HepG2 (cell line): ENCODE results near the gene SLC43A1. TPM values are rescaled to one million over a fixed set of nuclear protein-coding genes. Genes with fewer than 3 reads are reported as not detected.

Source experiments
- ATAC-seq: fragments of 200-7000 bp; cut with Tn5 transposase; 3 replicates; pipeline ENCODE4 v1.9.1; 2020; ENCODE audit warnings: mild to moderate bottlenecking, moderate library complexity
- BruUV-seq: library from RNA; stranded (reverse); fragments of 400-500 nt; replicated peaks from 2 replicates; lab custom pipeline; 2021; lab: Mats Ljungman, UMichigan
- CTCF ChIA-PET: fragments of 300-600 bp; formaldehyde crosslinking; extraction: SDS; loops from one replicate; lab custom pipeline; 2021; ENCODE audit warnings: low total read pairs, inconsistent platforms, low intra/inter-chr PET ratio; lab: Yijun Ruan, JAX
- POLR2A ChIA-PET: fragments of 350-600 bp; sonication (Branson Sonifier 250); formaldehyde crosslinking; loops from one replicate; lab custom pipeline; 2020; ENCODE audit warnings: antibody characterized with exemption, inconsistent platforms; lab: Yijun Ruan, JAX
- DNase-seq: peaks from one replicate; pipeline ENCODE4 v3.0.0-alpha.2; 2015; ENCODE audit warnings: low spot score
- FAIRE-seq: peaks from 3 replicates; lab custom pipeline; 2011; peaks lifted over from hg19 to GRCh38; lab: Jason Lieb, UNC
- H2AFZ ChIP-seq: one replicate; pipeline ENCODE4 v1.6.1; 2011; ENCODE audit warnings: low read length, inconsistent platforms
- H3K27ac ChIP-seq: fragments of 300-600 bp; 3 replicates; pipeline ENCODE4 v1.8.0; 2011; ENCODE audit warnings: mixed run types, mild to moderate bottlenecking, mixed read lengths, low read length, inconsistent platforms; ENCODE audit not compliant: insufficient read depth; ENCODE audit errors: extremely low read length
- H3K27me3 ChIP-seq, 2 experiments: fragments of 200-600 bp in 1 of 2; 2 replicates in 1 of 2; 3 replicates in 1 of 2; pipeline versions ENCODE4 v1.6.0 to v1.8.0; 2011; ENCODE audit warnings: low read length in 2 of 2, mild to moderate bottlenecking in 2 of 2, moderate library complexity in 2 of 2, inconsistent platforms in 1 of 2; ENCODE audit not compliant: insufficient read depth in 2 of 2, control insufficient read depth in 1 of 2
- H3K36me3 ChIP-seq, 2 experiments: fragments of 200-600 bp in 1 of 2; replicated peaks in 1 of 2; 2 replicates in 1 of 2; 3 replicates in 1 of 2; pipeline versions ENCODE4 v1.5.1 to v1.8.0; 2011; ENCODE audit warnings: low read length in 2 of 2, inconsistent platforms in 1 of 2; ENCODE audit not compliant: insufficient read depth in 2 of 2, control insufficient read depth in 1 of 2
- H3K4me1 ChIP-seq: 2 replicates; pipeline ENCODE4 v1.5.1; 2012; ENCODE audit warnings: low read length, inconsistent platforms; ENCODE audit not compliant: insufficient read depth
- H3K4me2 ChIP-seq: 2 replicates; pipeline ENCODE4 v1.6.0; 2011; ENCODE audit warnings: low read depth, low read length, inconsistent platforms
- H3K4me3 ChIP-seq, 3 experiments: fragments of 200-600 bp in 1 of 3; sonication (generic), shearing (Covaris generic) in 1 of 3; replicated peaks in 1 of 3; 2 replicates each; pipeline ENCODE4 v1.5.1; 2011 to 2016; ENCODE audit warnings: low read length in 3 of 3, inconsistent platforms in 2 of 3, low read depth in 2 of 3, mild to moderate bottlenecking in 2 of 3, control low read depth in 1 of 3, mixed read lengths in 1 of 3; ENCODE audit not compliant: insufficient read depth in 1 of 3
- H3K79me2 ChIP-seq: one replicate; pipeline ENCODE4 v1.6.1; 2011; ENCODE audit warnings: low read length, inconsistent platforms; ENCODE audit not compliant: insufficient read depth
- H3K9ac ChIP-seq: 2 replicates; pipeline ENCODE4 v1.6.0; 2011; ENCODE audit warnings: mild to moderate bottlenecking, low read depth, low read length, inconsistent platforms; ENCODE audit not compliant: insufficient read depth
- H3K9me3 ChIP-seq: 2 replicates; pipeline ENCODE4 v1.5.1; 2012; ENCODE audit warnings: mild to moderate bottlenecking, low read length
- H4K20me1 ChIP-seq: 2 replicates; pipeline ENCODE4 v1.6.0; 2011; ENCODE audit warnings: inconsistent platforms, mild to moderate bottlenecking, low read length, moderate library complexity; ENCODE audit not compliant: insufficient read depth
- EHMT2 ChIP-seq: fragments of 200-600 bp; sonication (generic); IDR thresholded peaks from 2 replicates; pipeline ENCODE4 v1.7.0; 2017; ENCODE audit warnings: antibody characterized with exemption, low read depth, low read length, borderline replicate concordance
- EP300 ChIP-seq, 3 experiments: sonication (generic) in 1 of 3; formaldehyde crosslinking in 1 of 3; IDR thresholded peaks; 2 replicates each; pipeline versions ENCODE4 v1.5.1 to v1.6.1; 2011 to 2020; ENCODE audit warnings: low read depth in 2 of 3, low read length in 2 of 3, borderline replicate concordance in 1 of 3, improper control_type of control experiment in 1 of 3, mild to moderate bottlenecking in 1 of 3, missing genetic modification reagents in 1 of 3, moderate library complexity in 1 of 3
- ETV5 ChIP-seq: IDR thresholded peaks from 2 replicates; pipeline ENCODE4 v1.6.1; 2018; ENCODE audit warnings: missing biosample characterization, missing genetic modification reagents, inconsistent platforms, borderline replicate concordance
- GATAD2A ChIP-seq: IDR thresholded peaks from 2 replicates; pipeline ENCODE4 v1.6.1; 2016
- HDAC2 ChIP-seq: sonication (generic); formaldehyde crosslinking; IDR thresholded peaks from 2 replicates; pipeline ENCODE4 v1.4.0; 2020; ENCODE audit warnings: missing genetic modification reagents
- MAFF ChIP-seq: IDR thresholded peaks from 2 replicates; pipeline ENCODE4 v1.6.1; 2011; ENCODE audit warnings: low read depth, low read length, improper control_type of control experiment
- MAFK ChIP-seq, 2 experiments: IDR thresholded peaks in 1 of 2; conservative IDR thresholded peaks in 1 of 2; 2 replicates each; pipeline ENCODE4 v1.6.1; 2011; ENCODE audit warnings: improper control_type of control experiment in 2 of 2, low read length in 2 of 2
- MED1 ChIP-seq: sonication (generic); formaldehyde crosslinking; IDR thresholded peaks from 2 replicates; pipeline ENCODE4 v1.4.0; 2020; ENCODE audit warnings: missing genetic modification reagents
- MIXL1 ChIP-seq: IDR thresholded peaks from 2 replicates; pipeline ENCODE4 v1.6.1; 2016
- NAIF1 ChIP-seq: sonication (generic); formaldehyde crosslinking; IDR thresholded peaks from 2 replicates; pipeline ENCODE4 v1.5.0; 2020; ENCODE audit warnings: mild to moderate bottlenecking, missing genetic modification reagents, borderline replicate concordance
- NR2F6 ChIP-seq, 2 experiments: IDR thresholded peaks; 2 replicates each; pipeline ENCODE4 v1.6.1; 2016; ENCODE audit warnings: antibody characterized with exemption in 1 of 2, mild to moderate bottlenecking in 1 of 2
- PAWR ChIP-seq: sonication (generic); formaldehyde crosslinking; IDR thresholded peaks from 2 replicates; pipeline ENCODE4 v1.4.0; 2020; ENCODE audit warnings: missing genetic modification reagents, mild to moderate bottlenecking, borderline replicate concordance
- RFX3 ChIP-seq: IDR thresholded peaks from 2 replicates; pipeline ENCODE4 v1.6.1; 2016; ENCODE audit warnings: missing biosample characterization, missing genetic modification reagents
- RXRB ChIP-seq: IDR thresholded peaks from 2 replicates; pipeline ENCODE4 v1.6.1; 2016; ENCODE audit warnings: borderline replicate concordance, missing genetic modification reagents, missing compliant biosample characterization
- SRY ChIP-seq: sonication (generic); formaldehyde crosslinking; IDR thresholded peaks from 2 replicates; pipeline ENCODE4 v1.8.0; 2022; ENCODE audit warnings: mild to moderate bottlenecking, missing genetic modification reagents
- ZBTB38 ChIP-seq: sonication (generic); formaldehyde crosslinking; IDR thresholded peaks from 2 replicates; pipeline ENCODE4 v1.5.1; 2020; ENCODE audit warnings: mild to moderate bottlenecking, missing genetic modification reagents
- ZNF317 ChIP-seq: sonication (generic); formaldehyde crosslinking; IDR thresholded peaks from 2 replicates; pipeline ENCODE4 v1.5.0; 2020; ENCODE audit warnings: mild to moderate bottlenecking, missing genetic modification reagents
- ZNF333 ChIP-seq: sonication (generic); formaldehyde crosslinking; IDR thresholded peaks from 2 replicates; pipeline ENCODE4 v1.4.0; 2020; ENCODE audit warnings: mild to moderate bottlenecking, missing genetic modification reagents, borderline replicate concordance
- ZNF432 ChIP-seq: sonication (generic); formaldehyde crosslinking; IDR thresholded peaks from 2 replicates; pipeline ENCODE4 v1.5.0; 2020; ENCODE audit warnings: missing genetic modification reagents, mild to moderate bottlenecking, borderline replicate concordance
- ZNF644 ChIP-seq: IDR thresholded peaks from 2 replicates; pipeline ENCODE4 v1.6.1; 2016; ENCODE audit warnings: low read depth
- WGBS: methylation state at CpG from one replicate; pipeline ENCODE4 v1.1.6; 2017; ENCODE audit warnings: low lambda C conversion rate; 5-methylcytosine and 5-hydroxymethylcytosine counted together
- in situ Hi-C: cut with HindIII; loops from 2 replicates; pipeline ENCODE4 v1.10.0; 2017; ENCODE audit warnings: low pct_unique_long_range_greater_than_20kb; ENCODE audit not compliant: extremely low pct_ligation_motif_present
- intact Hi-C: fragments of 100-400 bp; cut with micrococcal nuclease; formaldehyde crosslinking; loops from one replicate; pipeline ENCODE4 v1.10.0; 2022; ENCODE audit not compliant: unreplicated experiment
- polyA plus RNA-seq, 8 experiments: library from polyadenylated mRNA; depleted of rRNA in 3 of 8; stranded (reverse) in 7 of 8; unstranded in 1 of 8; fragments of >200 nt; fragmentation: Illumina TruSeq in 4 of 8; extraction: Trizol in 4 of 8; gene quantifications; 2 replicates each; pipeline versions ENCODE4 v1.2.1 to v1.2.3, GENCODE V29; 2011 to 2016; ENCODE audit warnings: low read depth in 4 of 8, missing spikeins in 1 of 8, mixed read lengths in 1 of 8; ENCODE audit not compliant: insufficient read depth in 1 of 8
- total RNA-seq, 5 experiments: library from RNA; depleted of rRNA; stranded (reverse); fragments of >200 nt; fragmentation: Illumina TruSeq; extraction: Trizol; gene quantifications; 2 replicates each; pipeline ENCODE4 v1.2.3, GENCODE V29; 2016; ENCODE audit warnings: low read depth in 1 of 5
- TF ChIP-seq, protein P1 (sequence below): IDR thresholded peaks from 2 replicates; pipeline ENCODE4 v1.6.1; 2016; ENCODE audit warnings: low read depth, borderline replicate concordance
- TF ChIP-seq, protein P2 (sequence below): sonication (generic); formaldehyde crosslinking; IDR thresholded peaks from 2 replicates; pipeline ENCODE4 v1.8.1; 2023; ENCODE audit warnings: mild to moderate bottlenecking, moderate library complexity, missing genetic modification reagents

The SLC43A1 gene
- total and polyA plus RNA-seq, 2 of the 13 experiments (the other 11 are each of a cell fraction or from before 2014, with no cell fraction given): 72.3 to 87.6 TPM

DNA sequence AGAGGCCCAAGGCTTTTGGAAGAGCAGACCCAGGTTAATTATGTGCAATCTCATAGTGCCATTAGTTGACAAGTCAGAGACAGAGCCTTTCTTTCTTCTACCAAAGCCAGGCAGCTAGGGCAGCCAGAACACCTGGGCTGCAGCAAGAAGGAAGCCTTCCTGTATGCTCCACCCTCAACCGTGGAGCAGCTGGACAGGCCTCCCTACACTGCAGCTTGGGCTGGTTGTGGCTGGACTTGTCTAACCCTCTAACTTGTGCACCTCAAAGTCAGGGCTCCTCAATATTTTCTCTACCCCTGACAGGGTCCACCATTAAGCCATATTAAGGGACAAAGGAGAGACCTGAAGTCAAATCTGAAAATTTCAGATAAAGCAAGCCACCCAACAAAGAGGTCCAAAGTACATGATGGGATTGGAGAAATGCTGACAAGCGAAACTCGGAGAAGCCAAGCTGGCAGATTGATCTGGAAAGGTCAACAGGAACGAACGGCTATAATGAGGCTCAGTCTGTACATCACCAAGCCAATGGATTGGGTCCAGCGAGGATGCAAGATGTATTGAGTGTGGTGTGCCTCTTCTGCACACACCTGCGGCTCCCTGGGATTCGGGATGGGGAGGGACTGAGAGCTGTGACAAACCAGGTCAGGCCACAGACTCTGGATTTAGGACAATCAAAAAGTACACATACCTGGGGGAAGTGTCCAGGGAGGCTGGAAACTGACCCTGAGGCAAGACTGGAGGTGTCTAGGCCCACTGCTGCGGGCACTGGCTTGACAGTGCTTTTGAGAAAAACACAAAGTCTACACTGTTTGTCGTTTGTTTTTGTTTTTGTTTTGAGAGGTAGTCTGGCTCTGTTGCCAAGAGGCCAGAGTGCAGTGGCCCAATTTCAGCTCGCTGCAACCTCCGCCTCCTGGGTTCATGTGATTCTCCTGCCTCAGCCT lies 76.9 kb downstream of the SLC43A1 start:
- Histone ChIP-seq H4K20me1 (no peaks in the 10 kb centered on the region), H3K4me2 (peak overlapping the region; percentile 48), H3K4me3 (no peak overlapping the region), H3K36me3 (no peaks in the 10 kb centered on the region), H2AFZ (no peak overlapping the region), H3K4me1 (peaks cover 69% of the 10 kb centered on the region), H3K27me3 (no peaks in the 10 kb centered on the region), H3K27ac (peak overlapping the region; percentile 45), H3K9me3 (no peaks in the 10 kb centered on the region), H3K79me2 (no peaks in the 10 kb centered on the region), H3K9ac (no peak overlapping the region)
- WGBS: 38% methylated on average over 12 of the region's 12 CpGs
- no TSS peak for BruUV-seq
- DNase-seq (peak; percentile 42), ATAC-seq (no peak), FAIRE-seq (no peak)
- in situ Hi-C loops (no loop called here), intact Hi-C loops (no loop called here)
- POLR2A ChIA-PET: interaction anchor here (1.0 kb wide), 1 partner anchor 19 kb away, joined by 4 read pairs; no protein-coding TSS in a partner anchor
- CTCF ChIA-PET: no interaction called here
- TF ChIP-seq EP300 (IDR thresholded peaks at IDR 0.05; ENCODE audit: low read depth in 2 of 2, low read length in 2 of 2) (peak in 1 of 2 experiments; percentile 14; a peak in 1 of 4 replicates), EP300 (CRISPR knock-in tag; IDR thresholded peaks at IDR 0.05; ENCODE audit: borderline replicate concordance) (no peak), ZNF333 (CRISPR knock-in tag) (no peak), RXRB (CRISPR knock-in tag) (peak; percentile 18; the same call in 1 of the 2 replicates), NR2F6 (IDR thresholded peaks at IDR 0.05) (no peak), NR2F6 (CRISPR knock-in tag; IDR thresholded peaks at IDR 0.05) (peak; percentile 32; the same call in 1 of the 2 replicates), MAFK (conservative IDR thresholded peaks at IDR 0.05 in 1 of 2, IDR thresholded peaks at IDR 0.05 in 1 of 2; ENCODE audit: low read length in 2 of 2) (peak; percentile 91 to 92), ZNF317 (CRISPR knock-in tag) (0 out of 2 replicates have a peak, but pooled peaks have one; percentile 23), NAIF1 (CRISPR knock-in tag) (no peak), MIXL1 (CRISPR knock-in tag) (peak; percentile 59), RFX3 (CRISPR knock-in tag) (no peak), HDAC2 (peak; percentile 13; the same call in 1 of the 2 replicates), GATAD2A (peak; percentile 56; the same call in 1 of the 2 replicates), ZNF644 (peak; percentile 77; the same call in 1 of the 2 replicates), MED1 (CRISPR knock-in tag) (0 out of 2 replicates have a peak, but pooled peaks have one; percentile 20), PAWR (no peak), ETV5 (CRISPR knock-in tag) (peak; percentile 8; the same call in 1 of the 2 replicates), MAFF (peak; percentile 88), ZBTB38 (CRISPR knock-in tag) (0 out of 2 replicates have a peak, but pooled peaks have one; percentile 22), EHMT2 (peak; percentile 60; the same call in 1 of the 2 replicates), ZNF432 (CRISPR knock-in tag) (no peak), SRY (no peak)
- TF ChIP-seq, protein P1, sequence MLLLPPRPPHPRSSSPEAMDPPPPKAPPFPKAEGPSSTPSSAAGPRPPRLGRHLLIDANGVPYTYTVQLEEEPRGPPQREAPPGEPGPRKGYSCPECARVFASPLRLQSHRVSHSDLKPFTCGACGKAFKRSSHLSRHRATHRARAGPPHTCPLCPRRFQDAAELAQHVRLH (CRISPR knock-in tag): 0 out of 2 replicates have a peak, but pooled peaks have one; percentile 26
- TF ChIP-seq, protein P2, sequence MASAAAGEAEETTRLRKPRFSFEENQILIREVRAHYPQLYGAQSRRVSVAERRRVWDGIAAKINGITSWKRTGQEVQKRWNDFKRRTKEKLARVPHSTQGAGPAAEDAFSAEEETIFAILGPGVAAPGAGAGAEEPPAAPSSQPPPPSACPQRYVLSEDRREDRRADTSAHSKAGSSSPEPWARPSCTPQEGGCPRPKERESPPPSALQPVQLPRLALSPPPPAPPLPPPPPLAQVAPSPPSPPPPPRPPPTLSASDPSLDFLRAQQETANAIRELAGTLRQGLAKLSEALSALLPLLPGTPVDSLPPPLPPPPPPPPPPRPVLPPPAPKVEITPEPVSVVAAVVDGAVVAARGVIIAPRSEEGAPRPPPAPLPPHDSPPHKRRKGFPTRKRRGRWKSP (CRISPR knock-in tag): no peak
